Measurements from ENCODE around the gene OLFML2A. TPM values are rescaled to one million over a fixed set of nuclear protein-coding genes. Genes with fewer than 3 reads are reported as not detected.

OLFML2A gene
- total RNA-seq, 1 donor from 2014 or later = 469 TPM

DNA sequence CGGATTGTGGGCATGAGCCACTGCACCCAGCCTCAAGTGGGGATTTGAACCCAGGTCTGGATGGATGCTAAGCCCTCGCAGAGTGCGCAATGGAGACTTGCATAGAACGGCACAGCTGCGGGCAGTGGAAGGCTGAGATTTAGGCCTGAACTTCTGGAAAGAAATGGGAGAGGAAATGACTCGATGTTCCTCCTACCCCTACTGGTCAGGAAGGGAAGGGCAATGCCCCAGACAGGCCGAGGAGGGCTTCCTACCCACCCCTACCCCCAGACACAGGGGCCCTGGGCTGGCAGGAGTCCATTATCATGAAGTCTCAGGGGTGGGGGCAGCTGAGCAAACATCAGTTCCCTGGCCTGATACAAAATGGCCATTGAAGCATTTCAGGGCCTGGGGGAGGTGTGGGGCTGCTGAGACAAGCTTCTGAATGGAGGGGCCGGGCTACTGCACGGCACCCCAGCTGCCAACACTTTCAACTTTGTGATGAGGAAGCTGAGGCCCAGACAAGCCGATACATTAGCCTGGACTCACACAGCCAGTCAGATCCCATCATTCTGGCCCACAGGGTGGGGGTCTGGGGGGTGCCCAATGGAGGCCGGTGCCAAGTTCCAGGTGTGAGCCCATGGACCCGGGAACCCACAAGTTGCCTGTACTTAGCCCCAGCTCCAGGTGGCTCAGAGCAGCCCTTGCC, 62.8 kb downstream of the OLFML2A start:
- H3K4me1 Mint-ChIP-seq (ENCODE audit: low read depth) = peaks cover 35% of the 10 kb centered on the region
- H3K27ac Mint-ChIP-seq (ENCODE audit: unreplicated experiment) = no peak overlapping the region
- no peaks in the 10 kb centered on the region for H3K9me3 Mint-ChIP-seq (ENCODE audit: low read depth)
- TF ChIP-seq, protein P1, sequence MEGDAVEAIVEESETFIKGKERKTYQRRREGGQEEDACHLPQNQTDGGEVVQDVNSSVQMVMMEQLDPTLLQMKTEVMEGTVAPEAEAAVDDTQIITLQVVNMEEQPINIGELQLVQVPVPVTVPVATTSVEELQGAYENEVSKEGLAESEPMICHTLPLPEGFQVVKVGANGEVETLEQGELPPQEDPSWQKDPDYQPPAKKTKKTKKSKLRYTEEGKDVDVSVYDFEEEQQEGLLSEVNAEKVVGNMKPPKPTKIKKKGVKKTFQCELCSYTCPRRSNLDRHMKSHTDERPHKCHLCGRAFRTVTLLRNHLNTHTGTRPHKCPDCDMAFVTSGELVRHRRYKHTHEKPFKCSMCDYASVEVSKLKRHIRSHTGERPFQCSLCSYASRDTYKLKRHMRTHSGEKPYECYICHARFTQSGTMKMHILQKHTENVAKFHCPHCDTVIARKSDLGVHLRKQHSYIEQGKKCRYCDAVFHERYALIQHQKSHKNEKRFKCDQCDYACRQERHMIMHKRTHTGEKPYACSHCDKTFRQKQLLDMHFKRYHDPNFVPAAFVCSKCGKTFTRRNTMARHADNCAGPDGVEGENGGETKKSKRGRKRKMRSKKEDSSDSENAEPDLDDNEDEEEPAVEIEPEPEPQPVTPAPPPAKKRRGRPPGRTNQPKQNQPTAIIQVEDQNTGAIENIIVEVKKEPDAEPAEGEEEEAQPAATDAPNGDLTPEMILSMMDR (IDR thresholded peaks at IDR 0.05) = peak; percentile 76
- H3K4me3 Mint-ChIP-seq (ENCODE audit: unreplicated experiment) = no peak overlapping the region
- no peaks in the 10 kb centered on the region for H3K36me3 Mint-ChIP-seq (ENCODE audit: low read depth)
- no peak for DNase-seq (ENCODE audit: low spot score)
- no peaks in the 10 kb centered on the region for H3K27me3 Mint-ChIP-seq (ENCODE audit: low read depth)

DNA sequence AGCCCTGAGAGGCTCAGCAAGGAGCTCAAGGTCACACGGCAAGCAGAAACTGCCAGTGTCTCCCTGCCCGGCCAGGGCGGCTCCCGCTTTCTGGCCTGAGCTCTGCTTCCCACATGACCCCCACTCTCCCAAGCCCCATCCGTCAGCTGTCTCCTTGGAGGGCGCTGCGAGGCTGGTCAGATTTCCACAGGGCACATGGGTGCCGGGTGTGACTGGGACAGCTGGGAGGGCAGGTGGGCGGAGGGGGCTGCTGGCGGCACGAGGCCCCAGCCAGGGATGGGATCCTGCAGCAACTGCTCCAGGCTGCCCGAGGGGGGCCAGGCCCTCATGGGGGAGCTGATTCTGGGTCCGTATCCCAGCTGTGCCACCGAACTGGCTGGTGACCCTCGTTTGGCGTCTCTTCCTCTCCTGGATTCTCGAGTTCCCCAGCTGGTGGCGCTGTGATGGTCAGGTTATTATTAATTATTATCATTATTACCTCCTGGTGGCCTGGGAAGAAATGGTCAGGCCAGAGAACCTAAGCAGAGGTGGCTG, 63.4 kb downstream of the OLFML2A start:
- no peaks in the 10 kb centered on the region for H3K36me3 Mint-ChIP-seq (ENCODE audit: low read depth)
- TF ChIP-seq, protein P1 (IDR thresholded peaks at IDR 0.05) = peak; percentile 73
- H3K4me3 Mint-ChIP-seq (ENCODE audit: unreplicated experiment) = no peak overlapping the region
- H3K9me3 Mint-ChIP-seq (ENCODE audit: low read depth) = no peaks in the 10 kb centered on the region
- H3K27ac Mint-ChIP-seq (ENCODE audit: unreplicated experiment) = no peak overlapping the region
- no peak for DNase-seq (ENCODE audit: low spot score)
- H3K27me3 Mint-ChIP-seq (ENCODE audit: low read depth) = no peaks in the 10 kb centered on the region
- peaks cover 30% of the 10 kb centered on the region for H3K4me1 Mint-ChIP-seq (ENCODE audit: low read depth)

DNA sequence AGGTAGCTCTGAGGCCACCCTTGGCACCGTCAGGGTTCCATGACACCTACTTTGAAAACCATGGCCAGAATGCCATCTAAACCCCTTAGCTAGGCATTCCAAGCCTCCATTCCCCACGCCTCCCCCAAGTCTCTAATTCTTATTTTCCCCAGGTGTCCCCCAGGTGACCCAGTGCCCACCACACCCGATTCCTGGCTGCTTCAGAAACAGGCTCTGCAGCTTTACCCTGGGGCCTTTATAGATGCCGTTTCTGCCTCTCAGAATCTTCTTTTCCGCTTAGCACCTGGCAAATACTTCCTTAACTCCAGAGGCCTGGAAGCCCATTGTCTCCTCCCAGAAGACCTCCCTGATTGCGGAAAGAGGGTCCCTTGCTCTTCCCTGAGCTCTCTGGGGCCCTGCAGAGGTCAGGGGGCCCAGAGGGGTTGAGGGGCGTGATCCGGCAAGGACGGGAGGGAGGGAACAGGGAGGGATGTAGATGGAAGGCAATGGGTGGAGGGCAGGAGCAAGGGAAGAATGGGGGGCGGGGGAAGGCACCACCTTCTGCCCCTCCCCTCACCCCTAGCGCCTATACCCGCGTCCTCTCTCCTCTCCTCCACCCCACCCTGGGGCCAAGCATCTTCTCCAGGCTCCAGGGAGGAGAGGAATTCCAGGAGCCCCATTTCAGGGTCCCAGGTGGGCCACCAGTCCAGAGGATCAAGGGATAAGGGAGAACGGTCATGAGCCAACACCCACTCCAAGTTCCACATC, 64.3 kb downstream of the OLFML2A start:
- H3K27me3 Mint-ChIP-seq (ENCODE audit: low read depth) = no peaks in the 10 kb centered on the region
- H3K4me1 Mint-ChIP-seq (ENCODE audit: low read depth) = peaks cover 30% of the 10 kb centered on the region
- H3K36me3 Mint-ChIP-seq (ENCODE audit: low read depth) = no peaks in the 10 kb centered on the region
- peak overlapping the region; percentile 22 for H3K27ac Mint-ChIP-seq (ENCODE audit: unreplicated experiment)
- no peak for DNase-seq (ENCODE audit: low spot score)
- no peaks in the 10 kb centered on the region for H3K9me3 Mint-ChIP-seq (ENCODE audit: low read depth)
- TF ChIP-seq, protein P1 (IDR thresholded peaks at IDR 0.05) = no peak
- H3K4me3 Mint-ChIP-seq (ENCODE audit: unreplicated experiment) = no peak overlapping the region

DNA sequence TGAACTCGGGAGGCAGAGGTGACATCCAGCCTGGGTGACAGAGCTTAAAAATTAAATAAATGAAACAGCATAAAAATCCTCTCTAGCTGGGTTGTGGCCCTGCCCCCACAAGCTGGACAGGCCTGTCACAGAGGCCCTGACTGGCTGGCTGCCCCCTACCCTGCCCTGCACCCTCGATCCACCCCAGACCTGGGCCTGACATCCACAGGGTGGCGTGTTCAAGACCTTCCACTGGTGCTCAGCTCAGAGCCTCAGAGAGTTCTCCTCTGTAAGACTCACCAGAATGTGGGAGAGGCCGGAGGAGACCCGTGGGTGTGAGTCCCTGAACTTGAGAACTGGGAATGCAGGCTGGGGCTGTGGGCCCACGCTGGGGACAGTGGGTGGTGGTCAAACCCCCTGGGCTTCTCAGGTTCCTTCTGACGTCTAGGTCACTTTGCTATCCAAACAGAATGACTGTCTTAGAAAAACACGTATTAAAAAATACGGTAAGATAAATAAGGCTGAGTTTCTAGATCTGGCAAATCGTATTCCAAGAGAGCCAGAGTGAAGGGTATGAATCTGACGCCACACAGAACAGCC, 66.6 kb downstream of the OLFML2A start:
- H3K27me3 Mint-ChIP-seq (ENCODE audit: low read depth) = no peaks in the 10 kb centered on the region
- no peaks in the 10 kb centered on the region for H3K9me3 Mint-ChIP-seq (ENCODE audit: low read depth)
- DNase-seq (ENCODE audit: low spot score) = no peak

More for the DNA sequence above, 66.6 kb downstream of the OLFML2A start:
- peak overlapping the region; percentile 91 for H3K27ac Mint-ChIP-seq (ENCODE audit: unreplicated experiment)
- H3K4me3 Mint-ChIP-seq (ENCODE audit: unreplicated experiment) = peak overlapping the region; percentile 22
- TF ChIP-seq, protein P1 (IDR thresholded peaks at IDR 0.05) = no peak
- no peaks in the 10 kb centered on the region for H3K36me3 Mint-ChIP-seq (ENCODE audit: low read depth)
- H3K4me1 Mint-ChIP-seq (ENCODE audit: low read depth) = peaks cover 30% of the 10 kb centered on the region

Measured in chondrocyte (in vitro differentiated cells).